Parathyroid adenoma (tissue), 2 donors: ENCODE results near the gene ADM.

Experiments
- H2AFZ ChIP-seq: fragments of 300-600 bp; sonication (generic); one replicate; pipeline ENCODE4 v1.7.0; 2017; ENCODE audit warnings: antibody characterized with exemption, mild to moderate bottlenecking
- H3K27ac ChIP-seq: fragments of 300-600 bp; sonication (generic); one replicate; pipeline ENCODE4 v1.7.0; 2017
- H3K27me3 ChIP-seq: fragments of 300-600 bp; sonication (generic); one replicate; pipeline ENCODE4 v1.7.0; 2017; ENCODE audit warnings: low read length; ENCODE audit not compliant: control insufficient read depth, insufficient read depth
- H3K36me3 ChIP-seq: fragments of 300-600 bp; sonication (generic); one replicate; pipeline ENCODE4 v1.7.0; 2017; ENCODE audit warnings: low read length; ENCODE audit not compliant: control insufficient read depth, insufficient read depth
- H3K4me1 ChIP-seq: fragments of 300-600 bp; sonication (generic); one replicate; pipeline ENCODE4 v1.7.0; 2017; ENCODE audit warnings: control low read depth
- H3K4me2 ChIP-seq: fragments of 300-600 bp; sonication (generic); one replicate; pipeline ENCODE4 v1.7.0; 2017; ENCODE audit warnings: low read length
- H3K4me3 ChIP-seq: fragments of 300-600 bp; sonication (generic); one replicate; pipeline ENCODE4 v1.7.0; 2017; ENCODE audit warnings: low read depth, low read length
- H3K79me2 ChIP-seq: fragments of 300-600 bp; sonication (generic); one replicate; pipeline ENCODE4 v1.7.0; 2017; ENCODE audit warnings: control low read depth
- H3K9ac ChIP-seq: fragments of 300-600 bp; sonication (generic); one replicate; pipeline ENCODE4 v1.7.0; 2017; ENCODE audit warnings: mild to moderate bottlenecking
- H3K9me3 ChIP-seq: fragments of 300-600 bp; sonication (generic); one replicate; pipeline ENCODE4 v1.7.0; 2017; ENCODE audit warnings: low read length; ENCODE audit not compliant: control insufficient read depth
- CTCF ChIP-seq: fragments of 300-600 bp; sonication (generic); IDR thresholded peaks from one replicate; pipeline ENCODE4 v1.7.0; 2017; ENCODE audit warnings: antibody characterized with exemption, mild to moderate bottlenecking
- donor health status: primary hyperparathyroidism.

The ADM gene

GRCh38 chr11:10309163-10310093 lies 4.6 kb downstream of the ADM start:
- peak overlapping the region; percentile 48 for H3K27ac ChIP-seq
- no peak overlapping the region for H3K4me3 ChIP-seq
- no peaks in the 10 kb centered on the region for H3K36me3 ChIP-seq
- H3K79me2 ChIP-seq, result no peaks in the 10 kb centered on the region
- H3K9me3 ChIP-seq, result no peaks in the 10 kb centered on the region
- H3K27me3 ChIP-seq, result no peaks in the 10 kb centered on the region
- peak overlapping the region; percentile 22 for H2AFZ ChIP-seq
- no peak for TF ChIP-seq CTCF
- no peak overlapping the region for H3K9ac ChIP-seq
- no peak overlapping the region for H3K4me2 ChIP-seq
- peaks cover 8% of the 10 kb centered on the region for H3K4me1 ChIP-seq

GRCh38 chr11:10310301-10310841 lies 5.5 kb downstream of the ADM start:
- peak overlapping the region; percentile 5 for H2AFZ ChIP-seq
- H3K27me3 ChIP-seq, result no peaks in the 10 kb centered on the region
- H3K9ac ChIP-seq, result no peak overlapping the region
- no peaks in the 10 kb centered on the region for H3K36me3 ChIP-seq
- no peak for TF ChIP-seq CTCF
- no peaks in the 10 kb centered on the region for H3K9me3 ChIP-seq
- no peak overlapping the region for H3K27ac ChIP-seq
- no peaks in the 10 kb centered on the region for H3K79me2 ChIP-seq
- no peak overlapping the region for H3K4me2 ChIP-seq
- no peak overlapping the region for H3K4me3 ChIP-seq
- peaks cover 8% of the 10 kb centered on the region for H3K4me1 ChIP-seq

GRCh38 chr11:10311802-10312201 lies 6.9 kb downstream of the ADM start:
- Histone ChIP-seq H3K36me3 (no peaks in the 10 kb centered on the region), H3K27ac (no peak overlapping the region), H3K4me2 (no peak overlapping the region), H3K9ac (no peak overlapping the region), H3K9me3 (no peaks in the 10 kb centered on the region), H3K4me1 (peaks cover 8% of the 10 kb centered on the region), H3K4me3 (no peak overlapping the region), H3K79me2 (no peaks in the 10 kb centered on the region), H2AFZ (no peak overlapping the region), H3K27me3 (no peaks in the 10 kb centered on the region)
- no peak for TF ChIP-seq CTCF

GRCh38 chr11:10314199-10315072 lies 9.6 kb downstream of the ADM start:
- H3K4me3 ChIP-seq, result no peak overlapping the region

More at GRCh38 chr11:10314199-10315072, 9.6 kb downstream of the ADM start:
- Histone ChIP-seq H2AFZ (no peak overlapping the region), H3K79me2 (no peaks in the 10 kb centered on the region), H3K4me2 (no peak overlapping the region), H3K36me3 (no peaks in the 10 kb centered on the region), H3K27ac (no peak overlapping the region), H3K27me3 (no peaks in the 10 kb centered on the region), H3K4me1 (peaks cover under 1% of the 10 kb centered on the region), H3K9ac (no peak overlapping the region), H3K9me3 (no peaks in the 10 kb centered on the region)
- no peak for TF ChIP-seq CTCF
